K562 (cell line): ENCODE measurements around the gene SERF2. TPM values are rescaled to one million over a fixed set of nuclear protein-coding genes. Genes with fewer than 3 reads are reported as not detected.
A peak's percentile ranks its signal among the peaks of the same experiment; 100 is the strongest.

ENCODE experiments used
- HDAC1 ChIP-seq, 2 experiments: fragments of 450-650 bp; IDR thresholded peaks; 2 replicates each; pipeline ENCODE4 v1.6.1; 2016 to 2017; ENCODE audit warnings: inconsistent platforms in 1 of 2, mild to moderate bottlenecking in 1 of 2, moderate library complexity in 1 of 2
- HMG20B ChIP-seq: fragments of 250-450 bp; sonication (Bioruptor Pico); IDR thresholded peaks from 2 replicates; pipeline ENCODE4 v1.5.0; 2021; ENCODE audit warnings: mild to moderate bottlenecking
- NBN ChIP-seq: fragments of 450-650 bp; IDR thresholded peaks from 2 replicates; pipeline ENCODE4 v1.6.1; 2016; ENCODE audit warnings: low read depth, mild to moderate bottlenecking
- NFATC3 ChIP-seq: fragments of 450-650 bp; IDR thresholded peaks from 2 replicates; pipeline ENCODE4 v1.6.1; 2017; ENCODE audit warnings: mild to moderate bottlenecking
- NR1H2 ChIP-seq: sonication (generic); formaldehyde crosslinking; IDR thresholded peaks from 2 replicates; pipeline ENCODE4 v1.4.0; 2020; ENCODE audit warnings: mild to moderate bottlenecking, missing genetic modification reagents
- RBM25 ChIP-seq: fragments of 200-400 bp; formaldehyde crosslinking; IDR thresholded peaks from 2 replicates; pipeline ENCODE4 v1.6.1; 2018; ENCODE audit warnings: low read length, low read depth, moderate library complexity; ENCODE audit not compliant: severe bottlenecking
- RCOR1 ChIP-seq, 2 experiments: IDR thresholded peaks; 2 replicates each; pipeline ENCODE4 v1.6.1; 2012; ENCODE audit warnings: low read depth in 2 of 2, low read length in 2 of 2, borderline replicate concordance in 1 of 2, improper control_type of control experiment in 1 of 2
- RNF219 ChIP-seq: fragments of 250-450 bp; sonication (Bioruptor Pico); IDR thresholded peaks from 2 replicates; pipeline ENCODE4 v1.5.0; 2022; ENCODE audit warnings: mild to moderate bottlenecking
- SIN3B ChIP-seq: fragments of 450-650 bp; IDR thresholded peaks from 2 replicates; pipeline ENCODE4 v1.6.1; 2017; ENCODE audit warnings: low read depth, mild to moderate bottlenecking, moderate library complexity
- SMAD2 ChIP-seq: fragments of 150-350 bp; IDR thresholded peaks from 2 replicates; pipeline ENCODE4 v1.6.1; 2014; ENCODE audit warnings: low read depth, mild to moderate bottlenecking, low read length
- SNRNP70 ChIP-seq: fragments of 200-400 bp; formaldehyde crosslinking; optimal IDR thresholded peaks from 2 replicates; pipeline ENCODE3; 2017; ENCODE audit warnings: low read depth, low read length
- STAT6 ChIP-seq: sonication (generic); formaldehyde crosslinking; IDR thresholded peaks from 2 replicates; pipeline ENCODE4 v1.8.1; 2023; ENCODE audit warnings: mild to moderate bottlenecking, missing genetic modification reagents
- THAP12 ChIP-seq: fragments of 250-450 bp; sonication (Bioruptor Pico); IDR thresholded peaks from 2 replicates; pipeline ENCODE4 v1.9.0; 2021; ENCODE audit warnings: mild to moderate bottlenecking, inconsistent platforms
- THRA ChIP-seq: fragments of 450-650 bp; IDR thresholded peaks from 2 replicates; pipeline ENCODE4 v1.6.1; 2017; ENCODE audit warnings: mild to moderate bottlenecking, moderate library complexity
- ZNF143 ChIP-seq: sonication (generic); formaldehyde crosslinking; IDR thresholded peaks from 2 replicates; pipeline ENCODE4 v1.9.0; 2022; ENCODE audit warnings: mild to moderate bottlenecking, missing genetic modification reagents
- ZNF639 ChIP-seq, 2 experiments: fragments of 200-800 bp in 1 of 2; sonication (Bioruptor generic) in 1 of 2; sonication (generic) in 1 of 2; formaldehyde crosslinking in 1 of 2; IDR thresholded peaks in 1 of 2; conservative IDR thresholded peaks in 1 of 2; 2 replicates each; pipeline versions ENCODE4 v1.5.0 to v1.6.1; 2016 to 2020; ENCODE audit warnings: missing compliant biosample characterization in 1 of 2, missing genetic modification characterization in 1 of 2, missing genetic modification reagents in 1 of 2
- polyA plus RNA-seq, 8 experiments: library from polyadenylated mRNA; depleted of rRNA in 4 of 8; stranded (reverse) in 5 of 8; unstranded in 3 of 8; fragments of >200 nt; fragmentation: Nextera tagmentation in 2 of 8; fragmentation: Illumina TruSeq in 1 of 8; extraction: Ambion mirVana in 2 of 8; extraction: Trizol in 1 of 8; gene quantifications; 2 replicates each; pipeline versions ENCODE4 v1.2.1 to v1.2.3, GENCODE V29; 2011 to 2014; ENCODE audit warnings: inconsistent platforms in 1 of 8, missing spikeins in 1 of 8
- total RNA-seq, 7 experiments: library from RNA; depleted of rRNA in 6 of 7; stranded (reverse); fragments of >200 nt in 6 of 7; fragmentation: Illumina TruSeq in 2 of 7; extraction: Trizol in 2 of 7; gene quantifications; 2 replicates each; pipeline versions ENCODE4 v1.2.1 to v1.2.3, GENCODE V29; 2011 to 2021; ENCODE audit warnings: low replicate concordance in 1 of 7

SERF2 gene
- total and polyA plus RNA-seq, 9 of the 15 experiments (the other 6 are each of a cell fraction or from before 2014, with no cell fraction given): 497 to 3,360 (median 867) TPM

- TF ChIP-seq STAT6 (CRISPR knock-in tag): no peak
- peak; percentile 66; the same call in 1 of the 2 replicates for TF ChIP-seq NBN
- 0 out of 2 replicates have a peak, but pooled peaks have one; percentile 30 for TF ChIP-seq THAP12 (CRISPR knock-in tag)
- no peak for TF ChIP-seq NR1H2 (CRISPR knock-in tag)
- no peak for TF ChIP-seq HMG20B (CRISPR knock-in tag)
- no peak for TF ChIP-seq RCOR1 (IDR thresholded peaks at IDR 0.05; ENCODE audit: borderline replicate concordance in 1 of 2, low read depth in 2 of 2, low read length in 2 of 2)
- peak in 1 of 2 experiments; percentile 97; a peak in 2 of 4 replicates for TF ChIP-seq HDAC1 (IDR thresholded peaks at IDR 0.05)
- TF ChIP-seq ZNF143: 0 out of 2 replicates have a peak, but pooled peaks have one; percentile 25
- TF ChIP-seq SNRNP70: no peak
- TF ChIP-seq SMAD2: no peak
- TF ChIP-seq NFATC3: 0 out of 2 replicates have a peak, but pooled peaks have one; percentile 19
- TF ChIP-seq RNF219 (CRISPR knock-in tag): no peak
- no peak for TF ChIP-seq ZNF639 (CRISPR knock-in tag; conservative IDR thresholded peaks at IDR 0.05 in 1 of 2, IDR thresholded peaks at IDR 0.05 in 1 of 2)
- no peak for TF ChIP-seq THRA
- peak; percentile 75; the same call in 1 of the 2 replicates for TF ChIP-seq SIN3B
- TF ChIP-seq RBM25: no peak
These were observed 8.4 kb downstream of the SERF2 start, which contains the start of gene HYPK (continued) for GRCh38 chr15:43800286-43801141.
